ENCODE data around the gene DGKK.

Gene DGKK, protein sequence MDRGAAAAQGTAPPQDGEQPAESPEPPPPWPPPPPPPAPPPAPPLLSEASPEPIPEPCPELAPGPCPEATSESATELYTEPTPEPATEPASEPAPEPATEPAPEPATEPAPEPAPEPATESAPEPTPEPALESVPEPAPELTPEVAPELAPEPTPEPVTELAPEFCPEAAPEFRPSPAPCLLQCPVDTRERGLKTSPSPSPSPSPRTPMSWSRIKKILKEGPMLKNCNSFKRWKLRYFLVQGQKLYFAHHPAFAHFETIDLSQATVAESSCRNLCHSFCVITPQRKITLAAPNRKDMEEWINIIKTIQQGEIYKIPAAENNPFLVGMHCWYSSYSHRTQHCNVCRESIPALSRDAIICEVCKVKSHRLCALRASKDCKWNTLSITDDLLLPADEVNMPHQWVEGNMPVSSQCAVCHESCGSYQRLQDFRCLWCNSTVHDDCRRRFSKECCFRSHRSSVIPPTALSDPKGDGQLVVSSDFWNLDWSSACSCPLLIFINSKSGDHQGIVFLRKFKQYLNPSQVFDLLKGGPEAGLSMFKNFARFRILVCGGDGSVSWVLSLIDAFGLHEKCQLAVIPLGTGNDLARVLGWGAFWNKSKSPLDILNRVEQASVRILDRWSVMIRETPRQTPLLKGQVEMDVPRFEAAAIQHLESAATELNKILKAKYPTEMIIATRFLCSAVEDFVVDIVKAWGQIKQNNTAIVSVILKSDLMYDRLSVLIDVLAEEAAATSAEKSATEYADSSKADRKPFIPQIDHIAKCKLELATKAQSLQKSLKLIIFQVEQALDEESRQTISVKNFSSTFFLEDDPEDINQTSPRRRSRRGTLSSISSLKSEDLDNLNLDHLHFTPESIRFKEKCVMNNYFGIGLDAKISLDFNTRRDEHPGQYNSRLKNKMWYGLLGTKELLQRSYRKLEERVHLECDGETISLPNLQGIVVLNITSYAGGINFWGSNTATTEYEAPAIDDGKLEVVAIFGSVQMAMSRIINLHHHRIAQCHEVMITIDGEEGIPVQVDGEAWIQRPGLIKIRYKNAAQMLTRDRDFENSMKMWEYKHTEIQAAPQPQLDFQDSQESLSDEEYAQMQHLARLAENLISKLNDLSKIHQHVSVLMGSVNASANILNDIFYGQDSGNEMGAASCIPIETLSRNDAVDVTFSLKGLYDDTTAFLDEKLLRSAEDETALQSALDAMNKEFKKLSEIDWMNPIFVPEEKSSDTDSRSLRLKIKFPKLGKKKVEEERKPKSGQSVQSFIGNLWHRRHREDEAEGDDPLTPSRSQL

DNA sequence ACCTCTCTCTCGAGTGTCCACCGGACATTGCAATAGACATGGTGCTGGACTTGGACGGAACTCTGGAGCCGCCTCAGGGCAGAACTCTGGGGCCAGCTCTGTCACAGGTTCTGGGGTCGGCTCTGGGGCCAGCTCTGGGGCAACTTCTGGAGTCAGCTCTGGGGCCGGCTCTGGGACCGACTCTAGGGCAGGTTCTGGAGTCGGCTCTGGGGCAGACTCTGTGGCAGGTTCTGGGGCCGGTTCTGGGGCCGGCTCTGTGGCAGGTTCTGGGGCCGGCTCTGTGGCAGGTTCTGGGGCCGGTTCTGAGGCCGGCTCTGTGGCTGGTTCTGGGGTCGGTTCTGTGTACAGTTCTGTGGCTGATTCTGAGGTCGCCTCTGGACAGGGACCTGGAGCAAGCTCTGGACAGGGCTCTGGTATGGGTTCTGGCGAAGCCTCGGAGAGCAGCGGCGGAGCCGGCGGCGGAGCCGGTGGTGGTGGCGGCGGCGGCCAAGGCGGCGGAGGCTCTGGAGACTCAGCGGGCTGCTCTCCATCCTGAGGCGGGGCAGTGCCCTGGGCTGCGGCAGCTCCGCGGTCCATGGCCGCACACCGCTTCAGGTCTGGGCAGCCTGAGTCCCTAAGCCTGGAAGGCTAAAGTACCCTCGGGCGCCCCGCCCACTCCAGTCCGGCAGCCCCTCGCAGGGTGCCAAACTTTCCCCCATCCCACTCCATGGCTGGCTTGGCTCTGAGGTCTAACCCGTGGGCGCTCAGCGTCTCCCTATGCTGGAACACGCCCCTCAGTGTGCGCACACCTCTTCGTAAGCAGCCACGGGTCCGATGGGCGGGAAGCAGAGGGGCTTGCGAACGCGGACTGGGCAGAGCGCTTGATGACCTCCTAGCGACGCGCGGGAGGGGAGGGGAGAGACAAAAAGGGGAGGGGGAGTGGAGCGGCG lies at the start of gene DGKK:
Gene DGKK (minus strand): TSS at position 723 of the 929 bp plus-strand sequence. CDS start 147 bp downstream, at position 576.
- no peak for DNase-seq

DNA sequence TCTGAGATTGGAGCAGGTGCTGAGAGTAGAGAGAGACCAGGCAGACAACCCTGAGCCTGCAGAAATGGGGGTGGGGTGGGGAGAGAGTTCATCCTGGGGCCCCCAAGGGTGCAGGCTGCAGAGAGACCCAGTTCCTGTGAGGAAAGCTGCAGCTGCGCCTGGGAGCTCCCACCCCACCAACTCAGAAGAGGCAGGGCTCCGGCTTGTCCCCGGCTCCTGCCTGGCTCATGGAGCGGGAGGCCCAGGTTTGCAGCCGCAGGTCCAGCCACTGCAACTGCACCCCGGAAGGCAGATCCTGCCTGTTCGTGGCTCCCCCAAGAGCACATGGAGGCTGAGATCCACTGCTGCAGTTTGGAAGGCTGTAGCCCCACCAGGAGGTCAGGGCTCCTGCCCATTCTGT lies 44.2 kb upstream of the DGKK start:
- no peak for DNase-seq

DNA sequence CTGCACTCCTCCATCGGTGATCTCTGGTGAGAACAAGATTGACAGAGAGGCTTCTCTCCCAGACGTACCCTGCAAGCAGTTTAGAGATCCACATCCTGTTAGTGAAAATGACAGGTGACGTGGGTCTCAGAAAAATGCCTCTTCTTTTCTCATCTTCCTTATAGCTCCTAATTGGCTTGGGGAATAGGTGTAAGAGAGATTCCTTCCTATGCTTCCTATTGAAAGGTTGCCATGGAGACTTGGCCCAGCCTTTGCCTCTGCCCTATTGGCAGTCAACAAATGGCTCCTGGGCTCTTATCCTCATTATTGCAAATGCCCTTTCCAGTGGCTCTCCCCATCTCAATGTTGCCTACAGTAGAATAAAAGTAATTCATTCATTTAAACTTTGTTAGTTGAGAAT lies 26.5 kb upstream of the DGKK start:
- no peak for DNase-seq

DNA sequence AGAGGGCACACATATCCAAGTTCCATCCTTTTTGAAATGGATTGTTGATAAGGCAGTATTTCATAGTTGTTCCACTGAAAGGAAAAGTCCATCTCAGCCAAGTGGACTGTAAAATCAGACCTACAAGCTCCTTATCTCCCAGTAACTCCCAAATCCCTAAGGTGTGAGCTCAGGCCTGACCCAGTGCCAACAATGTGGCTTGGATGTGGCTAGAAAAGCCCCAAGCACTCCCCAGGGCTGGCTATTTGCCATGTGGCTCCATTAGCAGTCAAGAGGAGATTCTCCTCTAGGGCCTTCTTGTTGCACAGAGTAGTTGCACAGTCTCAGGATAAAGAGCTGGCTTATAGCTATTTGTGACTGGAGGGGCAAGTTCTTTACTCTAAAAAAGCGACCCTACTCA lies 25.0 kb upstream of the DGKK start:
- DNase-seq, result no peak

DNA sequence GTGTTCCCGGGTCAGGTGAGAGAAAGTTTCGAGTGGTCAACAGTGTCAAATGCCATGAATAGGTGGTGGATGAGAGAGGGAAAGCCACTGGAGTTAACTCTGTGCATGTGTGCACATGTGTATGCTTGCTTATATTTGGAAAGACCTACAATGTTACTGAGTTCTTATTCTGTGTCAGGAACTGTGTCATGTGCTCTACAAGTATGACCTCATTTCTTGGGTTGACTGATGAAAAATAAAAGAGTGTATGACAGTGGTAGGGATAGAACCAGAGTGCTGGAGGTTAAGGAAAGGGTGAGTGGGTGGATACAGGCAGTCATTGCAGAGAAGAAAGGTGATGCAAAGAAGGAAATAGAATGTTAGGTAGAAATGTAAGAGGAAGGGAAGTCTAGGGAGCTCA lies 22.1 kb upstream of the DGKK start:
- DNase-seq, result no peak

DNA sequence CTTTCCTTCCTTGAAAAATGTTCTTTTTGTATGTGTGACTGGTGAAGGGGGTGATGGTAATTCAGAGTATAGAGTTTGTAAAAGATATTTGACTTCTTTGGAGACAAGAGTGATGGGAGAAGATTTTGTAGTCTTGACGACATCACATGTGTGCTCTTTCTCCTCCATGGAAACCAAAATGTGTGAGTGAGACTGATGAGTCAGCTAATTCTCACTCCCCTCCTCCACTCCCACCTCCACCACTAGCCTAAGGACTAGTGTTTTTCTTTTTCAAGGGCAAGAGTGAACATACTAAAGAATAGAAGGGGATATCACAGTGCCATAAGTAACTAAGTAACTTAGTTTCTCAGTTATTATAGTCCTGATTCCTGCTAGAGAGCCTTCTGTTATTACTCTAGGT lies 14.0 kb upstream of the DGKK start:
- no peak for DNase-seq

DNA sequence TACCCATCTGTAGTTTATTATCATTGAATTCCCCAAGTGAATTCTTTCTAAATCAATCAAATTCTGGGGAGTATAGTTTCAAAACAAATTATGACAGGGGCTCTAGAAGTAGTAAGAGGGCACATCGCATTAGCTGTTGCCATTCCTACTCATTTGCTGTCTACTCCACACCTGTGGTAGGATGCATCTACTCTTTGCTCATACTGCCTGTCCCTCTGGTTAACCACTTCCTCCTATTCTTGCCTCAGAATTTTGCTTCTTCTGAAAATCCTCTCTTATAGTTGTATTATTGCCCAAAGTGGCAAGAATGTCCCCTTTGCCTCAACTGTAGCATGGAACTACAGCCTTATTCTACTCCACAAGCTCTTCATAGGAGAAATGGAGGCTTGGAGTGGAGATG lies 12.7 kb upstream of the DGKK start:
- no peak for DNase-seq

DNA sequence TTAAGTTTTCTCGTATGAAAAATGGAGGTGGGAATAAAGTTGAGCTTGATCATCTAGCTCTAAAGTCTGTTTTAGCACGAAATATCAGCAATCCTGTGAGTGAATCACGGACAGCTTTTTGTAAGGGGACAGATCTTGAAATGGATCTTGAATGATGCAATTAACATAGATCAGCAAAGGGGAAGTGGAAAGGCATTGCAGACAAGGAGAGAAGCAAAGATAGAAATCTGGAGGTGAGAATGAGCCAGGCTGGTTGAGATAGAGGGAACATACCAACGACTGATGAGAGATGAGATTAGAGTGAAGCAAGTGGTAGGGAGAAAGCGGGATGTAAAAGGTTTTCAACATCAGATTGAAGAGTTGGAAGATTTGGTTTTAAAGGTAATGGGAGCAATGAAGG lies 4.6 kb upstream of the DGKK start:
- DNase-seq, result no peak

DNA sequence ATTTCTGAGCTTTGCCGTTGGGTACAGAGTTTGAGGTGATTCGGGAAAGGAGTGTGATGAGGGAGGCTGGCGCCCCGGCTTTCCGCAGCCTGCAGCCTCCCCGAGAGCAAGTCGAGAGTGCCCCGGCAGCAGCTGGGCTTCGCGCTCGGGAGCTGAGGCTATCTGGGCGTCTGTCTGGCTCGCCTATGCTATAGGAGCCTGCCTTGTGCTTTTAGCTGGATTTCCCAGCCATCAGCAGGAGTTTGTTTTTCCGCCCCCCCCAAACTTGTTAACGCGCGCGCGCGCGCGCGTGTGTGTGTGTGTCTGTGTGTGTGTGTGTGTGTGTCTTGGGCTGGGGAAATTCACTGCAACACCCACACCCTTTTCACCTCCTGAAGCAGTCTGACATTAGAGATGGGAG lies 765 bp upstream of the DGKK start:
- DNase-seq, result no peak

DNA sequence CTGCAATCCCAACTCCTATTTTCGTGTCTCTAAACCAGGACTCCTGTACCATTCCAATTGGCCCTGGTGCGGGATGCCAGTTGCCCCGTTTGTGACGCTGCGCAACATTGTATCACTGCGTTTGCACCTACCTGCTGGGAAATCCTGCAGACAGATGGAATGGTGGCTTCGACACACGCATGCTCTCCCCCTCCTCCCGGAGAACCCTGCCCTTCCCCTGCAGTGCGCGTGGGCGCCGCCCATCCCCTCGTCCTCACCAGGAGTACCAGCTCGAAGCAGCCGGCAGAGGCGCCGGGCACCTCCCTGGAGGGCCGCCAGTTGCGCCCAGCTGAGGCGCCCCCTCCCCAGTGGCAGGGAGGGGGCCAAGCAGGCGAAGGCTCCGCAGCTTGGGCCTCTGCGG lies 1.4 kb downstream of the DGKK start:
- DNase-seq, result no peak

DNA sequence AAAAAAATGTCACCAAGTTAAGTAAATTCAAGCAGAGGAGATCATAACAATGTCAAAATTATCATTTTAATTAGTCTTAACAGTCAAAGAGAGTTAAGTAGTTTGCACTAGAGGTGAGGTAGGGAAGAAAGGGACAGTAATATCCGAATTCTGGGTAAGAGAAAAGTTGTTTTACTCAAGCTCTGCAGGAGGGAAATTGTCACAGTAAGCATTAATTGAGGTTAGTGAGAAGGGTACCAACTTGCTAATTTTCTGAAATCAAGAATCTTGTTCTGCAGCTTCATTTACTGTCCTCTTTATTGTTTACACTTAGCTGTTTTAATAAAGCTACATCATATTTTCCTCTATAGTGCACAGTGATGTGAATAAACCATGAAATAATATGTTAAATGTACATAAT lies 11.0 kb downstream of the DGKK start:
- no peak for DNase-seq

DNA sequence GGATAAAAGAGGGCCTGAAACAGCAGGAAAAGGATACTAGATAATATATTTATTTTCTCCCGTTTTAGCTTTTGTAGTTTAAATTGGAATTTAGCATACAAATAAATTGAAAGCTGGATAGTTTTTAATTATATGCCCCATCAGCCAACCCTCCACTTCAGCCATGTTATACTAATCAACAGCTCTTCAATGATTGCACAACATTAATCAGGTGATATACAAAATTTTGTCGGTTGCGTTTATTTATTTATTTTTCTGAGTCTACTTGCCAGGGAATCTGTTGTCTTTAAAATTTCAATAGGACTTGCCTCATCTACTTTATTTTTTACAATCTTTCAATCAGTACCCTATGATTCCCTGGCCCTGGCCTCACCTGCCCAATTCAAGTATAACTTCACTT lies 12.1 kb downstream of the DGKK start:
- DNase-seq, result no peak

DNA sequence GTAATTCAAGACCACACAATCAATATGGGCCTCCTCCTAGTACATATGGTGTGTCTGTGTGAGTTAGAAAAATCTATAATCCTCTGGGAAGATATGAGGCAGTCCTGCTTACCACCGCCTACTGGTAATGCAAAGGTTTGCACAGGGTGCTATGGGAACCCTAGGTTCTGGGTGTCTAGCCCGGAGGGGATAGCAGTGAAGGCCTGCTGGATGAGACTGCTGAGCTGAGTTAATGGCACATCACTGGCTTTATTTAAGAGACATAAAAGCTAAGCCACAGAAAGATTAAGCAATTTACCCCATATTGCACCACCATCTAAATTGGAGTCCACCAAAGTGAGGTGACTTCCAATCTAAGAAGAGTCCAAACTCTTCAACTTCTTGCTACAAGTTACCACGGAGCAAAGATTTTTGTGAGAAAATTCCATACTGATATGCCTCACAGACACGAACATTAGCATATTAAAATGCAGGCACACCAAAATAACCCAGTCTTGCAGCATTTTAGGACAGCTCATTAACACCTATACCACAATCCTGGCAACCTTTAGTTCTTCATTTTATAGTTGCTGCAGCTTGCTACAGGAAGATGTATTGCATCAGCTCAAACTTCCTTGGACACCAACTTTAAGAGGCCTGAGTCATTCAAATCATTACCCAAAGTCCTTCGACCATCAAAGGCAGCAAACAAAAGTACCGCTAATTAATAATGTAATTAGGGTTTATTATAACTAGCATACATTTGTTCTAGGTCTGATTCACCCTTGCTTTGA lies 13.7 kb downstream of the DGKK start:
- no peak for DNase-seq

DNA sequence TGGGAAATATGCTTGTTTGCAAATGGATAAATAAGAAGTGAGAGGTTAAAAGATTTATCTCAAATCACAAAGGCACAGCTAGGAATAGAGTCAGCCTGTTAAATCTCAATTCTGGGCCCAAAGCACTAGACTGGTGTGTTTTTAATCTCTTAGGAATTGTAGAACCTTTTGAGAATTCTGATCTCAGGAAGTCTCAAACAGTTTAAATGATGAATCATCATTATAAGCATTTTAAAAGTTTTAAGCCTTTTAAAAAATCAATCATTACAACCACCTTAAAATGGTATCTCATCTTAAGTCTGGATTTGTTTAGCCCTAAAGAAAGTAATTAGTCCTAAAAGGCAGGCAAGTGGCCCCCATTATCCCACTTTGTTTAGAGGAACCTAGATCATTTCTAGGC lies 17.8 kb downstream of the DGKK start:
- no peak for DNase-seq

DNA sequence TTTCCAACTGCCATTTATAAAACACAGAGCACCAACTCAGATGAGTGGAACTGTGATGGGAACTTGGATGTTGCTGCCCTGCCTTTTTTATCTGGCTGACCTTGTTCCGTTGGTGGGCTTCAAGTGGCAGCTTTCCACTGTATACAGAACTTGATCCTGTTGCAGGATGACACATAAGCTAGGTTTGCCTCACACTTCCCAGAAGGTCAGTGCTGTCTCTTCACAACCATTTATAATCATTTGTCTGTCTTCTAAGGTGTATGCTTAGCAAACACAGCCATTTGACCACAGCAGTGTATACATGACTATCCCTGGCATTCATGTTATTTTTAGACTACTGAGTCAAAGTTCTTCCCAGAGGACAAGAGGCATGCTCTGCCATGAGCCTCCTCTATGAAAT lies 20.3 kb downstream of the DGKK start:
- no peak for DNase-seq

DNA sequence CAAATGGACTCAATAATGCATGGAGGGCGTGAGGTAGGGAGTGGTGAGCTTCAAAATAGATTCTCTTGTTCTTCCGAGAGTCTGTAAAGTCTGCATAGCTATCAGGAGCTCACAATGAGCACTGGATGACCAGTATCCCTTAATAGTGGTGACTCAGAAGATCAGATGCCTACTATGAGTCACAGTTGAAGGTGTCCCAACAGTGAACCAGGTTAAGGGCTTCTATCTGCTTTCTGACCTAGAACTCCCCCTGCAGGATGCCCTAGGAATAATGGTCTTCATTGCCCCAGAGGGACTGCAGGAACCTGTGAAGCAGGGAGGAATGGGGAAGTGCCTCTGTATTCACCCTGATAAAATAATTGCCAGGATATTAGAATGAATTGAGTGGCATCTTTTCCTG lies 22.1 kb downstream of the DGKK start:
- no peak for DNase-seq

DNA sequence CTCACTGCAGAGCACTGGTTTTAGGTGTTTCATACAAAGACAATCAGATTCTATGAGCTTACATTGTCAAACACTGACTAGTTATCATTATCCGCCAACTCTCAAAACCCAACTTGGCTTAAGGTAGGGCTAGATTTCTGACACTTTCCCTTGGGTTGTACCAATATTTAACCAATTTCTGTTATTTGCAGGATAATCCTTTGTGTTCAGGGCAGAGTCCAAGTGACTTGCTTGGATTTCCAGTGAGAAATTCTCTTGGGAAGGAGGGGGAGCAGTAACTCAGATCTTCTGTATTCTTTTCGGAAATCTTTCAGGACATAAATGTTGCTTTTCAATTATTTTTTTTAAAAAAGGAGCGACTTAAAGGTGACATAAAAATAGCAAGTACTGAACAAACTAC lies 23.1 kb downstream of the DGKK start:
- no peak for DNase-seq

DNA sequence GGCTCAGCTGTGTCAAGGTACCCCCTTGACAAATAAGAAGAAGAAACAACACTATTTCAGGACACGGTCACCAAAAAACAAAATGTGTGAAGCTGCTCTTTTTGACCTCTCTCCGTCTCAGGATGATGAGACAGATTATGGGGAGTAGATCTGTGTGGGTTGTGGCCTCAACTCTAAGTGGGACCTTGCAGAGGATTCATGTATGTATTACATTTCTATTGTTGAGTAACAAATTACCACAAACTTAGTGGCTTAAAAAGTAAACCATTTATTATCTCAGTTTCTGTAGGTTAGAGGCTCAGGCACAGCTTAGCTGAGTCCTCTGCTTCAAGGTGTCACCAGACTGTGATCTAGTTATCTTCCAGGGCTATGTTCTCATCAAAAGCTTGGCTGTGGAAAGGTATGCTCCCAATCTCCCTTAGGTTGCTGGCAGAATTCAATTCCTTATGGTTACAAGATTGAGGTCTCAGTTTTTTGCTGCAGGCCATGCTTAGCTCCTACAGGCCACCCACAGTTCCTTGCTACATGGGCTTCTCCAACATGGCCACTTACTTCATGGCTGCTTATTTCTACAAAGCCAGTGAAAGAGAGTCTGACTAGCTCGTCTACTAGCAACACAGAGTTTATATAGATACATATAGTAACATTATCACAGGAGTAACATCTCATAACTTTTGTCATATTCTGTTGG lies 28.1 kb downstream of the DGKK start:
- no peak for DNase-seq

DNA sequence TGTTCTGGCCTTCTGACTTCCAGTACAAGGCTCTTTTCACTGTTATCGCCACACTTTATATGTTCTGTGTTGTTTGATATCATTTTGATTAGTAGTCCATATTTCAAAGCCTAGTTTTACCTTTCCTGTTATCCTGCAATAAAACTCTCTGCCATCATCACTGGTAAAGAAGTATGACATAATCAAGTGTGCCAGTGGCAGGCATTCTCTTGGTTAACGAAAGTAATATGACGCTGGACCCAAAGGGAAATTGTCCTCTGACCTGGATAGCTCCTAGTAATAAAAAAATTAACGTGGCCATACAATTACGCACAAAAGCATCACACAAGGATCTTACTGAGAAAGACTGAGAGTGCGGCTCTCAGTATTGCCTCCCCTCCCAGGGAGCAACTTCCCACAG lies 33.8 kb downstream of the DGKK start:
- no peak for DNase-seq

DNA sequence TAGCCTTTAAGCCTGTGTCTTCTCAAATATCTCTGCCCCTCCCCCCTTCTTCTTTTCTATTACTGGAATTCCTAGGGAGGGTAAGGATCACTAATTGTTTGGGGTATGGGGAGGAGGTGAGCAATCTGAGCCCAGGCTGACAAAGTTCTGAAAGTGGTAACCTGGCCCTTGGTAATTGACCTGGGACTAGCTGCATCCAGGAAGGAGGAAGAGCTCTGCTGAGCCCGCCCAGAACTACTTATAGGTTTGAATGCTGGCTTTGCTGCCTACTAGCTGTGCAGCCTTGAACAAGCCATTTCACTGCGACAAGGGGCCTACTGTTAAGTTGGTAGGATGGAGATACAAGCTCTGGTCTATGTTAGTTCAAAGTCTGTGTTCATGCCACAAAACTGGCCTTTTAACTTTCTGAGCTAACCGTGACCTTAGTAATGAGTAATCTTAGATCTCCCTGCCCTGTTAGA lies 37.8 kb downstream of the DGKK start:
- DNase-seq, result no peak

DNA sequence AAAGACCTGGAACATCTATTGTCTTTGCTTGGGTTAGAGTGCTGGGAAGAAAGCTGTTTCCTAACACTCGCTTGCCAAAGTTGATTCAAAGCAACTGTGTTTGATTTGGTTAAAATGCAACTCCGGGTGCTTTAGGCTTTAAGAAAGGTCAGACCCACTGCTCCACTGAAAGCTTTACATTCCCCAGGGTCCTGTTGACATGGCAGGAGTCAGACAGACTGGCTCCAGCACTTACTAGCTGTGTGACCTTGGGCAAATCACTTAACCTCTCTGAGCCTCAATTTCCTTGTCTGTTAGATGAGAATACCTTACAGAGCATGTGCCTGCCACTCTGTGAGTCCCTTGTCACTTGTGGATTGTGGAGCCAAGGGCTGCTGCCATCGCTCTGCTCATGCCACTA lies 39.0 kb downstream of the DGKK start:
- DNase-seq, result no peak
